ENCODE measurements around the gene STX8.

DNA sequence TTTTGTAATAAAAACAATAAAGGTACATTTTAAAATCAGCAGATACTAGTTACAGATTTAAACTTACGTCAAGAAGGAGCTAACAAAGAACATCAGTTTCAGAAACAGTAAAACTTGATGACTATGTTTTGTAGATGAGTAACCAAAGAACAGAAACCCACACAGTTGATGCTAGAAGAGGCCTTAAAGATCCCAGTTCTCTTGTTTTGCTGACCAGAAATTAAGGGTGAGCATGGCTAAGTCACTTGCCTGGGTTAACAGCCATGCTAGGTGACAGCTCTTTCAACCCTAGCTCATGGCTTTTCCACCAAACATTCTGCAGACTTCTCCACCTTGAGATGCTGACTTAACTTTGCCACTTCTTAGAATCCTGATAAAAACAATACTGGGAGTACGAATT is 26.4 kb downstream of the STX8 start:
- TF ChIP-seq, protein P1, sequence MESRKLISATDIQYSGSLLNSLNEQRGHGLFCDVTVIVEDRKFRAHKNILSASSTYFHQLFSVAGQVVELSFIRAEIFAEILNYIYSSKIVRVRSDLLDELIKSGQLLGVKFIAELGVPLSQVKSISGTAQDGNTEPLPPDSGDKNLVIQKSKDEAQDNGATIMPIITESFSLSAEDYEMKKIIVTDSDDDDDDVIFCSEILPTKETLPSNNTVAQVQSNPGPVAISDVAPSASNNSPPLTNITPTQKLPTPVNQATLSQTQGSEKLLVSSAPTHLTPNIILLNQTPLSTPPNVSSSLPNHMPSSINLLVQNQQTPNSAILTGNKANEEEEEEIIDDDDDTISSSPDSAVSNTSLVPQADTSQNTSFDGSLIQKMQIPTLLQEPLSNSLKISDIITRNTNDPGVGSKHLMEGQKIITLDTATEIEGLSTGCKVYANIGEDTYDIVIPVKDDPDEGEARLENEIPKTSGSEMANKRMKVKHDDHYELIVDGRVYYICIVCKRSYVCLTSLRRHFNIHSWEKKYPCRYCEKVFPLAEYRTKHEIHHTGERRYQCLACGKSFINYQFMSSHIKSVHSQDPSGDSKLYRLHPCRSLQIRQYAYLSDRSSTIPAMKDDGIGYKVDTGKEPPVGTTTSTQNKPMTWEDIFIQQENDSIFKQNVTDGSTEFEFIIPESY (IDR thresholded peaks at IDR 0.05; ENCODE audit: extremely low read depth, insufficient replicate concordance, low read length): no peak
- TF ChIP-seq CTCF (IDR thresholded peaks at IDR 0.05 in 2 of 3, conservative IDR thresholded peaks at IDR 0.05 in 1 of 3; ENCODE audit: borderline replicate concordance in 1 of 3, insufficient read depth in 1 of 3, low read depth in 2 of 3, low read length in 2 of 3) (no peak), POLR2A (IDR thresholded peaks at IDR 0.05; ENCODE audit: borderline replicate concordance, extremely low read depth, insufficient read depth, insufficient read length) (no peak), ZNF274 (IDR thresholded peaks at IDR 0.05; ENCODE audit: low read depth, low read length) (no peak), RAD21 (IDR thresholded peaks at IDR 0.05; ENCODE audit: low read depth) (no peak), POLR2AphosphoS5 (IDR thresholded peaks at IDR 0.05; ENCODE audit: low read depth, low read length) (no peak), MAX (IDR thresholded peaks at IDR 0.05) (no peak)
